Inflammatory macrophage treated with lipopolysaccharide for 4 hours (primary cell): ENCODE data around the gene SLC10A1.
A peak's percentile ranks its signal among the peaks of the same experiment; 100 is the strongest.
"Not testable (repeated sequence)": the region's sequence is repeated elsewhere in the genome, so short reads cannot be mapped to it uniquely, and the experiment has no call there.

Source experiments
- DNase-seq: peaks from one replicate; pipeline ENCODE4 v3.0.0-alpha.2; 2020

The SLC10A1 gene

DNA sequence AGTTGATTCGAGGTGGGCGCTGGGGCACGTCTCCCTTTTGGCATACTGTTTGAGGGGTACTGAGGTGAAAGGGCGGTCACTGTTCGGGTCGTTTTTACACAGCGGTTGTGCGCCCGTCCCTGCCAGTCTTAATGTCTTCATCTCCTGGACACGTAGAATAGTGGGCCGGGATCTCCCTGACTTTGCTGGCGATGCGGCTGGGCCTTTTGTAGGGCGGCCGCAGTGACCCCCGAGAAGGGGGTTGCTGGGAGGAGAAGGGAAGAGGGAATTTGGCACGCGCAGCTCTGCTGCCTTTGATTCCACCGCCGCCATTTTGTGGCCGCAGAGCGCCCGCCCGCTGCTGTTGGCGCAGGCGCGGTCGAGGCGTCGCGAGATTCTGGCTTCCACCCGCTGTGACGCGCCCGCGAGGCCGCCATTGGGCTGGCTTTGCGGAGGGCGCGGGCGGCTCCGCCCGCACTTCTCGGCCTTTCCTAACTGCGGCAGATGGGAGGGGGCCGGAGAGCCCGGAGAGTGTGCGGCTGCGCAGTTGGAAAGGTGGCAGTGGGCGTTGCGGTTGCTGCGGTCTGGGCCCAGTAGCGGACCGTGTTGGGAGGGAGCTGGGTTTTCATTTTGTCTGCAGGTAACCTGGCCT is 29.6 kb downstream of the SLC10A1 start:
- peak; percentile 97 for DNase-seq

DNA sequence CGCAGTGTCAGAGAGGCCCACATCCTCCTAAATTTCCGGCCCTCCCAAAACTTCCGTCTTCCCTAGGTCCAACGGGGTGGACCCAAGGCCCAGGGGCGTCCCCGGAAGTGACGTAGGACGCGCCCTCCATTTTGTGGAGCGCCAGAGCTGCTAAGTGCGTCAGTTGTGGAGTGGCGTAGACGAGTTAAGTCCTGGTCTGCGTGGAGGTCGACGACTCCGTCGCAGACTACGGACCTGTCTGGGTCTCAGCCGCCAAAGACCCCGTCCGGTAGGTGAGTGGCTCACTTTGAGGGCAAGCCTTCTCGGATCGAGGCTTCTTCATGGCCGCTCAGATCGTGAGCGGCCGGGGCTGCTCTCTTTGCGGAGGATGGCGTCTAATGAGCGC is 30.1 kb downstream of the SLC10A1 start, which contains the start of gene SRSF5:
Gene SRSF5, plus strand, starts transcription at position 159 of the 385 bp plus-strand sequence. CDS start 1,015 bp downstream, outside the sequence.
- peak; percentile 99 for DNase-seq

GRCh38 chr14:69763761-69764510 is 33.1 kb downstream of the SLC10A1 start:
- peak; percentile 83 for DNase-seq

DNA sequence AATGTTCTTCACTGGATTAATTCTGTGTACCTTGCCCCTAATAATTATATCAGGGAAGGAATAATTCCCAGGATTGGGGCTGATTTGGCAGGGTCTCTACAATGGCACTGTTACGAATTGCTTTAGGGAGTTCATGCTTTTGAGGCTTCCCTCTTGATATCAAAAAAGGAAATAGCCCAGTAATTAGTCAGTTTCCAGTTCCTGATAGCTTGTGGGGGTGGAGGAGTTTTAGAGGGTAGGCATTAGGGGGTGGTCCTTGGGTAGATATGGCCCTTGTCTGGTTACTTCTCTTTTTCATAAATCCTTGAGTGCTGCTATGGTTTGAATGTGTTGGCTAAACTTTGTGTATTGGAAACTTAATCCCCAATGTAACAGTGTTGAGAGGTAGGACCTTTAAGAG is 36.2 kb downstream of the SLC10A1 start:
- DNase-seq: peak; percentile 25

DNA sequence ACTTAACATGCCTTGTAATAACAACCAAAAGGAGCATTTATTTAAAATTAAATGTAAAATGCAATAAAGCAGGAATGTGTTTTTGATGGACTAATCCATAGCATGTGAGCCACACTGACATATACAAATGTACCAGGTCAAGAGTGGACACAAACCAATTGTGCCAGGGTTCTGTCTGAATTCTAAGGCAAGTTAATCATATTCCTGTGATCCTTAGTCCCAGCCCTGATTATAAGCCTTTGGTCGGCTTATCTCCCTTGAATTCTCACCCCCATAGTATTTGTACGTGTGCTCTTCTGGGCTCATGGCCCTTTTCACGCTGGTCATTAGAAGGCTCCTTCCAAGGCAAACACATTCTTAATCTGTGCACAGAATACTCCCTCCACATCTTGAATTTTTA is 40.7 kb downstream of the SLC10A1 start:
- DNase-seq: no peak

DNA sequence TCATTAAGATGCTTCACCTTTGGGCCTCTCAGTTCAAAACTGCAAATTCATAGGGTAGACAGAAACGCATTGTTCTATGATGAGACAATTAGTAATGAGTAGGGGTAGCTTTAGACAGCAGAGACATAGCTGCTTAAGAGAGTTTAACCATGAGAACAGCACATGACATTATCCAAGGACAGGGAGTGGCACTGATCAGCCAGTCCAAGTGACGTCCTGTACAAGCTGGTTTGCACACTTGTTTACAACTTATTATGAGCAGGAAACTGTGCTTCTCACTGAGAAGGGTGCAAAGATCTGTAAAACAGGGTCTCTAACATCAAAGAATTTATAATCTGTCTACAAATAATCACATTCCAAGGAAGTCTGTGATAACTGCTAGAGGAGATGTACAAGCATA is 41.3 kb downstream of the SLC10A1 start:
- no peak for DNase-seq

- peak; percentile 58 for DNase-seq
Measured at GRCh38 chr14:69755296-69755695, 41.7 kb downstream of the SLC10A1 start.

DNA sequence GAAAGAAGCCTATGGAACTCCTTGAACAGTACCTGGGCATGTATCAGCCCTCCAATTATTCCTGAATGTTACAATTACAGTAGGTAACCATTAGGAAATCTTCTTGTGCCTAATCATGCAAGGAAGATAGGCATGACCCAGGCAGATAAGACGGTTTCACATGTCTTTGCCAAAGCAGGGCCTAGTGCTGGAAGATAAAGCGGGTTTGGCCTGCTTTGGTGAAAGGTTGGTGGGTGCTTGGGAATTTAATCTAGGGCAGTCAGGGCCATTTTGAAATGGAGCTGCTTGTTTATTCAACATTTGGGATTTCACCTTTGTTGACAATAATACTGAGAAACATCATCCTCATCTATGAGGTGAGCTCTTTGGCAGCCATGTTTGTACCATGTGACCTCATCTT is 42.6 kb downstream of the SLC10A1 start:
- no peak for DNase-seq

GRCh38 chr14:69753860-69754259 is 43.2 kb downstream of the SLC10A1 start:
- DNase-seq: peak; percentile 31

- no peak for DNase-seq
Measured at GRCh38 chr14:69752773-69753172, 44.3 kb downstream of the SLC10A1 start.

DNA sequence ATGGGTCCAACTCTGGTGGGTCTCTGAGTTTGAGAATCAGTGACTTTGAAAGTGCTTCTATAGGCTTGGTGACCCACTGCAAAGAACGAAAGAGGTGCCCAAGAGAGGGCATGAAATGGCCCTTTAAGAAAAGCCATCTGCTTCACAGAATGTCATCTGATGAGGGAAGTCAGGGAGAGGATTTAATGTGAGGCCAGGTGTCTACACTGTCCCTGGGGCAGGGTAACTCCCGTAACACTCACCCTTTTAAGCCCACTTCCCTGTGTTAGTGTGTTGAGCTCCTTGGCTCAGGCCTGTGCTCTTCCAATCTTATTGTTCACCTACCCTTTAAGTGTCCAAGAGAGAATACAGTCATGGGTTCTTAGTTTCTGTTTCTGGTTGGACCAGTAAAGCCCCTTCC is 46.5 kb downstream of the SLC10A1 start:
- no peak for DNase-seq

GRCh38 chr14:69749956-69750355 is 47.1 kb downstream of the SLC10A1 start:
- no peak for DNase-seq

DNA sequence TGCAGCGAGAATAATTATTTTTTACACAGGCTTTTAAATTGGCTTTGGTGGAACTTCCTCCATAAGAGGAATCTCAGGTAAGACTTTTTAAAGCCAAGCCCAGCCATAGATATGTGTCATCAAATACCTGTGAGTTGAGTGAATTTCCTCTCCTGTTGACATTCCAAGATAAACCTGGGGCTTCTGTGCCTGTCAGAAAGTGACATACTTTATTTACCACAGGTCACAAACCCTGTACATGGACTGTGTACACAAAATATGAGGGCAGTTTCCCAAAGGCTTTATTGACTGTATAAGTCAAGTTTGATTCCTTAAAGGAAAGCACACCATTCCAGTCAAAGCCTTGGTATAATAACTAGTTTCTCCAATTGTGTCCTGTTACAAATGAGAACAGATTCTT is 56.0 kb downstream of the SLC10A1 start:
- DNase-seq: no peak

DNA sequence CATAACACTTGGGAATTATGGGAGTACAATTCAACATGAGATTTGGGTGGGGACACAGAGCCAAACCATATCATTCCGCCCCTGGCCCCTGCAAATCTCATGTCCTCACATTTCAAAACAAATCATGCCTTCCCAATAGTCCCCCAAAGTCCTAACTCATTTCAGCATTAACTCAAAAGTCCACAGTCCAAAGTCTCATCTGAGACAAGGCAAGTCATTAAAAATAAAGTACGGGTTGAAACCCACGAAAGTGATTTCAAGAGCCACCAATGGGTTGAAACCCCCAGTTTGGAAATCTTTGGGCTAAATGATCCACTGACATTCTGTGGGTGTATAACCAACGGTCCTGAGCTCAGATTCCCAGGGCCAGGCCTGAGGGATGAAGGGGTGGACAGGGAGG is 60.6 kb downstream of the SLC10A1 start:
- DNase-seq: not testable (repeated sequence)

DNA sequence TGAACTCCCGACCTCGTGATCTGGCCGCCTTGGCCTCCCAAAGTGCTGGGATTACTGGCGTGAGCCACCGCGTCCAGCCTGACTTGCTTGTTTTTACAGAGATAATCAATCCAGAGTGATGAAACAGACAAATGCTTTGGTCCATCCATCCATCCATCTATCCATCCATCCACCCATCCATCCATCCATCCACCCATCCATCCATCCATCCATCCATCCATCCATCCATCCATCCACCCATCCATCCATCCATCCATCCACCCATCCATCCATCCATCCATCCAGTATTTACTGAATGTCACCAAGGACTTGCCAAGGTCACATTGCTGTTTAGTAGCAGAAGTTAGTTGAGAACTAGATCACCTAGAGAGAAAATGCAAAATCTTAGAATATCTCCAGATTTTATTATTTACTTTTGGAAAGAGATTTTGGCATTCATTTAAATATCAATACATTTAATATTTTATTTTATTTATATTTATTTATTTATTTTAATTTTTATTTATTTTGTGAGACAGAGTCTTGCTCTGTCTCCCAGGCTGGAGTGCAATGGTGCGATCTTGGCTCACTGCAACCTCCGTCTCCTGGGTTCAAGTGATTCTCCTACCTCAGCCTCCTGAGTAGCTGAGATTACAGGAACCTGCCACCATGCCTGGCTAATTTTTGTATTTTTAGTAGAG is 65.0 kb downstream of the SLC10A1 start:
- not testable (repeated sequence) for DNase-seq

DNA sequence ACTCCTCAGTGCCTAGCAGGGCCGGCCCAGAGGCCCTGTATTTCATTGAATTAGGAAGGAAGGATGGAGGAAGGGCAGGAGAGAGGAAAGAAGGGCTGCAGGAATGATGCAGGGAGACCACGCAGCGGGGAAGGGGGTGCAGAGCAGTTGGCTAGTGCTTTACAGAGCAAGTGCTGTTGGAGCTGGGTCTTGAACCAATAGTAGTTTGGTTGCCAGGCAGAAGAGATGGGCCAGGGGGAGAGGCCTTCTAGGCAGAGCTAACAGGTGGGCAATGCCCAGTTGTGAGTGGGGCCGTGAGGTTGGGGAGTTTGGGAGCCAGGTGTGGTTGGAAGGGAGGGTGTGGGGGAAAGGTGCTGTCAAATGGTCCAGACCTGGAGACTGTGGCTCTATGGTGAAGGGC is 69.2 kb downstream of the SLC10A1 start:
- DNase-seq: no peak

DNA sequence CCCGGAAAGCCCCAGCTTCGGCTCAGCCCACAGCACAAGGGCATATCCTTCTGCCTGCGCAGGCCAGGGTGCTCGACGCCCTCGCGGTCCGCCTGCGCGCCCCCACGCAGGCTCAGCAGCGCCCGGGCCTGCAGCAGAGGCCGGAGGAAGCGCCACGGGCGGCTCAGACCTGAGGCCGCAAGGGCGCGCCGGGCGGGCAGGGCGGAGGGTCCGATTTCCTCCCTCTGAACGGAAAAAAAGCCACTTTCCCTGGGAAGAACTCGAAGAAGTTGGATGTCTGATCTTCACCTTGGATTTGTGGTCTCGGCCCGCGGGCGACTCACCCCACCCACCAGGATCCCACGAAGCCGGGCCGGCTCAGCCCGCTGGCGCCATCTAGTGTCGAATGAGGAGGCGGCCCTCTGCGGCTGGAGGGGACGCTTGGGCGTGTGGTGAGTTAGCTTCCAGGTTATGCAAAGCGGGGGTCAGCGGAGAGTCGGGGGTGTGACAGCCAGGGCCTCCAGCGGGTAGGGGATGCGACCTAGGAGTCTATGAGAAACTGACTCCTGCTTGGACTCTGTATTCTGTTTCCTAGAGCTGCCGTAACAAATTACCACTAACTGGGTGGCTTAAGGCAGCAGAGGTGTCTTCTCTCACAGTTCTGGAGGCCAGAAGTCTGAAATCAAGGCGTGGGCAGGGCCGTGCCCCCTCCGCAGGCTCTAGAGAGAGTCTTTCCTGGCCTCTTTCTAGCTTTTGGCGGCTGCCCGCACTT is 70.1 kb downstream of the SLC10A1 start:
- DNase-seq: peak; percentile 87
